Transverse colon (tissue), 3 donors: ENCODE data around the gene ARL16.

ENCODE experiments used
- EP300 ChIP-seq: sonication (generic); formaldehyde crosslinking; IDR thresholded peaks from one replicate; pipeline ENCODE4 v1.6.1; 2017; ENCODE audit warnings: antibody characterized with exemption, low read depth
- POLR2A ChIP-seq: fragments of 450-650 bp; IDR thresholded peaks from one replicate; pipeline ENCODE4 v1.6.1; 2016; ENCODE audit warnings: antibody characterized with exemption, mild to moderate bottlenecking, moderate library complexity
- TF ChIP-seq, protein P1 (sequence below), 5 experiments: fragments of 200-600 bp in 3 of 5; fragments of 450-650 bp in 2 of 5; sonication (generic) in 3 of 5; IDR thresholded peaks; 1 replicate in 2 of 5; 2 replicates in 3 of 5; pipeline ENCODE4 v1.5.1; 2016 to 2017; ENCODE audit warnings: antibody characterized with exemption in 5 of 5, inconsistent platforms in 3 of 5, mild to moderate bottlenecking in 2 of 5, moderate library complexity in 1 of 5

DNA sequence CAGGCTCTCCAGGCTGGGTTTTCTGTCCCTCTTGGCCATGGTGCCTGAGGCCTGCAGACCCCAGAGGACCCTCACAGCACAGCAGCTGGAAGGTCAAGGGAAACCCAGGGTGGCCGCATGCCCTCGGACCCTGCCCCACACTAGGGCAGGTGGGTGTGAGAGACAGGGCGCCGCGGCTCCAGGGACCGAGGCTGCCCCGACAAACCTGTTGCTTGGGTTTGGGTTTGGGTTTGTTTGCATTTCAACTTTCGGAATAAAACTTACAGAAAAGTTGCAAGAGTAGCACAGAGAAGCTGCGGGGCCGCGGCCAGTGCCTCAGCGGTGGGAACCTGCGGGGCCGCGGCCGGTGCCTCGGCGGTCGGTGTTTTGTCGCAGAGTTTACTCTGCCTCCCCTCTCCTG lies 8.0 kb upstream of the ARL16 start:
- TF ChIP-seq, protein P1, sequence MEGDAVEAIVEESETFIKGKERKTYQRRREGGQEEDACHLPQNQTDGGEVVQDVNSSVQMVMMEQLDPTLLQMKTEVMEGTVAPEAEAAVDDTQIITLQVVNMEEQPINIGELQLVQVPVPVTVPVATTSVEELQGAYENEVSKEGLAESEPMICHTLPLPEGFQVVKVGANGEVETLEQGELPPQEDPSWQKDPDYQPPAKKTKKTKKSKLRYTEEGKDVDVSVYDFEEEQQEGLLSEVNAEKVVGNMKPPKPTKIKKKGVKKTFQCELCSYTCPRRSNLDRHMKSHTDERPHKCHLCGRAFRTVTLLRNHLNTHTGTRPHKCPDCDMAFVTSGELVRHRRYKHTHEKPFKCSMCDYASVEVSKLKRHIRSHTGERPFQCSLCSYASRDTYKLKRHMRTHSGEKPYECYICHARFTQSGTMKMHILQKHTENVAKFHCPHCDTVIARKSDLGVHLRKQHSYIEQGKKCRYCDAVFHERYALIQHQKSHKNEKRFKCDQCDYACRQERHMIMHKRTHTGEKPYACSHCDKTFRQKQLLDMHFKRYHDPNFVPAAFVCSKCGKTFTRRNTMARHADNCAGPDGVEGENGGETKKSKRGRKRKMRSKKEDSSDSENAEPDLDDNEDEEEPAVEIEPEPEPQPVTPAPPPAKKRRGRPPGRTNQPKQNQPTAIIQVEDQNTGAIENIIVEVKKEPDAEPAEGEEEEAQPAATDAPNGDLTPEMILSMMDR (IDR thresholded peaks at IDR 0.05), result no peak
- TF ChIP-seq POLR2A (no peak), EP300 (no peak)
